ENCODE results near the gene SLC2A8. TPM values are rescaled to one million over a fixed set of nuclear protein-coding genes. Genes with fewer than 3 reads are reported as not detected.

SLC2A8 gene
- total and polyA plus RNA-seq, 9 donors: 6.2 to 21.2 (median 17.8) TPM

DNA sequence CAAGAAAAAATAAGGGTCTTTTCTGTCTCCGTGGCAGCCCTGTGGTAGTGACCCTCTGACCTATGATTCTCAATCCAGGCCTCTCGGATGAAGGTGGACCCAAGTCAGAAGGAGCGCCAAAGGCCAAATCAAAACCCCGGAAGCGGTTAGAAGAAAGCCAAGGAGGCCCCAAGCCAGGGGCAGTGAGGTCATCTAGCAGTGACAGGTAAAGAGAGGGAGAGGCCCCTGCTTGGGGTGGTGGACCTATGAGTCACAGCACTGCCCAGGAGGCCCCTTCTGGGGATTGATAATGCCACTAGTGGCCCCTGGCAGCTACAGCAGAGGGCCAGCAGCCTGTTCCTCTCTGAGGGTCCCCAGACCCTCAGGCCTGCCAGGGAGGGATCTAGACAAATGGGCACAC is 6.4 kb upstream of the SLC2A8 start:
- Histone ChIP-seq H3K4me3 (no peak overlapping the region), H3K9me3 (no peaks in the 10 kb centered on the region), H3K27ac (no peak overlapping the region), H3K27me3 (no peaks in the 10 kb centered on the region), H3K36me3 (no peaks in the 10 kb centered on the region), H3K4me1 (ENCODE audit: insufficient read depth) (no peaks in the 10 kb centered on the region)
- DNase-seq: no peak
- 63 to 76% (median 70%) methylated on average over 5 of the region's 5 CpGs for WGBS, 3 donors
- intact Hi-C loops (cut with DNase I): loop anchor here in 1 of 4 donors (10.0 kb wide), 1 partner anchor 54 kb away; no protein-coding TSS in a partner anchor
- TF ChIP-seq, protein P1, sequence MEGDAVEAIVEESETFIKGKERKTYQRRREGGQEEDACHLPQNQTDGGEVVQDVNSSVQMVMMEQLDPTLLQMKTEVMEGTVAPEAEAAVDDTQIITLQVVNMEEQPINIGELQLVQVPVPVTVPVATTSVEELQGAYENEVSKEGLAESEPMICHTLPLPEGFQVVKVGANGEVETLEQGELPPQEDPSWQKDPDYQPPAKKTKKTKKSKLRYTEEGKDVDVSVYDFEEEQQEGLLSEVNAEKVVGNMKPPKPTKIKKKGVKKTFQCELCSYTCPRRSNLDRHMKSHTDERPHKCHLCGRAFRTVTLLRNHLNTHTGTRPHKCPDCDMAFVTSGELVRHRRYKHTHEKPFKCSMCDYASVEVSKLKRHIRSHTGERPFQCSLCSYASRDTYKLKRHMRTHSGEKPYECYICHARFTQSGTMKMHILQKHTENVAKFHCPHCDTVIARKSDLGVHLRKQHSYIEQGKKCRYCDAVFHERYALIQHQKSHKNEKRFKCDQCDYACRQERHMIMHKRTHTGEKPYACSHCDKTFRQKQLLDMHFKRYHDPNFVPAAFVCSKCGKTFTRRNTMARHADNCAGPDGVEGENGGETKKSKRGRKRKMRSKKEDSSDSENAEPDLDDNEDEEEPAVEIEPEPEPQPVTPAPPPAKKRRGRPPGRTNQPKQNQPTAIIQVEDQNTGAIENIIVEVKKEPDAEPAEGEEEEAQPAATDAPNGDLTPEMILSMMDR (IDR thresholded peaks at IDR 0.05): no peak

- H3K27me3 ChIP-seq: no peaks in the 10 kb centered on the region
- DNase-seq: no peak
- no peak overlapping the region for H3K4me3 ChIP-seq
- intact Hi-C loops (cut with DNase I): loop anchor here in 1 of 4 donors (10.0 kb wide), 1 partner anchor 53 kb away; no protein-coding TSS in a partner anchor
- no peaks in the 10 kb centered on the region for H3K36me3 ChIP-seq
- TF ChIP-seq POLR2A (IDR thresholded peaks at IDR 0.05): no peak
- TF ChIP-seq, protein P1 (IDR thresholded peaks at IDR 0.05): no peak
- no peak for TF ChIP-seq EP300 (IDR thresholded peaks at IDR 0.05)
- H3K4me1 ChIP-seq (ENCODE audit: insufficient read depth): peaks cover 2% of the 10 kb centered on the region
- no peak overlapping the region for H3K27ac ChIP-seq
- no peaks in the 10 kb centered on the region for H3K9me3 ChIP-seq
- WGBS, 3 donors: 87 to 90% (median 89%) methylated on average over 5 of the region's 5 CpGs
These were observed 4.8 kb upstream of the SLC2A8 start for GRCh38 chr9:127392166-127392565.

GRCh38 chr9:127392976-127393375 is 4.0 kb upstream of the SLC2A8 start:
- Histone ChIP-seq H3K36me3 (no peaks in the 10 kb centered on the region), H3K27me3 (no peaks in the 10 kb centered on the region), H3K4me1 (ENCODE audit: insufficient read depth) (peaks cover 2% of the 10 kb centered on the region), H3K4me3 (no peak overlapping the region), H3K9me3 (no peaks in the 10 kb centered on the region), H3K27ac (no peak overlapping the region)
- WGBS, 3 donors: 90 to 93% (median 93%) methylated on average over 5 of the region's 5 CpGs
- no peak for DNase-seq
- no peak for TF ChIP-seq POLR2A (IDR thresholded peaks at IDR 0.05)
- TF ChIP-seq, protein P1 (IDR thresholded peaks at IDR 0.05): no peak
- TF ChIP-seq EP300 (IDR thresholded peaks at IDR 0.05): no peak
- intact Hi-C loops (cut with DNase I): loop anchor here in 1 of 4 donors (10.0 kb wide), 1 partner anchor 52 kb away; no protein-coding TSS in a partner anchor

DNA sequence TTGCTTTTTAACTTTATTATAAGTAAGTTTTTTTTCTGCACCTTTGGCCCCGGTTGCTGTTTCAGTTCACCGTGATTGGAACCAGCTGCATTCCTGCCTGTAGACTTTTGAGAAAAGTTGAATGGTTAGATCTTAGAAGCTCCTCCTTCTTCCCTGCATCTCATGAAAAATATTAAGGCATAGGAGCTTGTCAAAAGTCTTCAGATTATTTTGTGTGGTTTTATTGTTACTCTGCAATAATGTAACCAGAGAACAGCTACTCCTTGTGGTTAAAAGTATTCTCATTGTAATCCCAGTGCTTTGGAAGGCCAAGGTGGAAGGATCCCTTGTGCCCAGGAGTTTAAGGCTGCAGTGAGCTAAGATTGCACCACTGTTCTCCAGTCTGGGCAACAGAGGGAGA is 3.3 kb upstream of the SLC2A8 start:
- WGBS, 3 donors: 35 to 57% (median 43%) methylated on average over 2 of the region's 2 CpGs
- H3K36me3 ChIP-seq: no peaks in the 10 kb centered on the region
- H3K4me3 ChIP-seq: no peak overlapping the region
- TF ChIP-seq EP300 (IDR thresholded peaks at IDR 0.05): no peak
- TF ChIP-seq, protein P1 (IDR thresholded peaks at IDR 0.05): no peak
- no peak for TF ChIP-seq POLR2A (IDR thresholded peaks at IDR 0.05)
- peaks cover 5% of the 10 kb centered on the region for H3K4me1 ChIP-seq (ENCODE audit: insufficient read depth)
- no peaks in the 10 kb centered on the region for H3K27me3 ChIP-seq
- intact Hi-C loops (cut with DNase I): loop anchor here in 1 of 4 donors (10.0 kb wide), 1 partner anchor 51 kb away; no protein-coding TSS in a partner anchor
- no peaks in the 10 kb centered on the region for H3K9me3 ChIP-seq
- no peak for DNase-seq
- H3K27ac ChIP-seq: no peak overlapping the region

All from ovary (tissue), 9 donors.